Measurements from ENCODE around the gene SULT2B1.
"Not testable (repeated sequence)": the region's sequence is repeated elsewhere in the genome, so short reads cannot be mapped to it uniquely, and the experiment has no call there.

Gene SULT2B1

GRCh38 chr19:48529156-48529555, 22.8 kb upstream of the SULT2B1 start:
- no peak for DNase-seq (ENCODE audit: low read depth)

DNA sequence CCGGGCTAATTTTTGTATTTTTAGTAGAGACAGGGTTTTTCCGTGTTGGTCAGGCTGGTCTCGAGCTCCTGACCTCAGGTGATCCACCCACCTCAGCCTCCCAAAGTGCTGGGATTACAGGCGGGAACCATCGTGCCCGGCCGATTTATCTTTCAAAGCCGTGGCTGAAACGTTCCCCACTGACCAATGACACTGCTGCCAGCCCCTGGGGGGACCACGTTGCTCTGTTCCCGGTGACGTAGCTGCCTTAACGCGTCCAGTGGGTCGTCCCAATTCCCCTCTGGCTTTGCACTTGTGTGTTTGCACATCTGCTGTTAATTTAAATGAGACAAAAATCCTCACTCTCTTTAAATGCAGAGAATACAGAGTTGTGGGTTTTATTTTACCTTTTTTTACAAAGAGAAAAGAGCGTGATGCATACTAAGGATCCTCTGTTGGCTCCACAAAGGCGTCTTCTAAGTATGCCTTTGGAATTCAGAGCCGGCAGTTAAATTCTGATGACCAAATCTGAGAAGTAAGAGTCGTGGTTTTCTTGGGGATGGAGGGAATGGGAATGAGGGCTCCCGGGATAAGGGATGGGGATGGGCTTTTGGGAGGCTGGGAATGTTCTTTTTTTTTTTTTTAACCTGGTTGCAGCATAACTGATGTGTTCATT, 21.8 kb upstream of the SULT2B1 start:
- no peak for DNase-seq (ENCODE audit: low read depth)

DNA sequence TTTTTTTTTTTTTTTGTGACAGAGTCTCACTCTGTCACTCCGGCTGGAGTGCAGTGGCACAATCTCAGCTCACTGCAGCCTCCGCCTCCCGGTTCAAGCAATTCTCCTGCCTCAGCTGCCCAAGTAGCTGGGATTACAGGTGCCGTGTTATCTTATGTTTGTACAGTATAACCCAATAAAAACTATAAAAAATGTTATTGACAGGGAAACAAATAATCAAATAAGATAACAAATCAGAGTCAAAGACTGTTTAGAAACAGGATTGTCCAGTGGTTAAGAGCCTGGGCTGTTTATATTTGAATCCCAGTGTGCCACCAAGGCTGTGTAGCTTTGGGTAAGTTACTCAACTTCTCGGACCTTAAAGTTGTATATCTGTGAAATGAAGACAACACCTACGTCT, 21.2 kb upstream of the SULT2B1 start:
- DNase-seq (ENCODE audit: low read depth), result no peak

- DNase-seq (ENCODE audit: low read depth), result no peak
These were observed 18.2 kb upstream of the SULT2B1 start for GRCh38 chr19:48533770-48534169.

GRCh38 chr19:48537541-48537940, 14.4 kb upstream of the SULT2B1 start:
- DNase-seq (ENCODE audit: low read depth), result no peak

- not testable (repeated sequence) for DNase-seq (ENCODE audit: low read depth)
These were observed 13.9 kb upstream of the SULT2B1 start for GRCh38 chr19:48538057-48538456.

- no peak for DNase-seq (ENCODE audit: low read depth)
These were observed 12.4 kb upstream of the SULT2B1 start for GRCh38 chr19:48539503-48540096.

DNA sequence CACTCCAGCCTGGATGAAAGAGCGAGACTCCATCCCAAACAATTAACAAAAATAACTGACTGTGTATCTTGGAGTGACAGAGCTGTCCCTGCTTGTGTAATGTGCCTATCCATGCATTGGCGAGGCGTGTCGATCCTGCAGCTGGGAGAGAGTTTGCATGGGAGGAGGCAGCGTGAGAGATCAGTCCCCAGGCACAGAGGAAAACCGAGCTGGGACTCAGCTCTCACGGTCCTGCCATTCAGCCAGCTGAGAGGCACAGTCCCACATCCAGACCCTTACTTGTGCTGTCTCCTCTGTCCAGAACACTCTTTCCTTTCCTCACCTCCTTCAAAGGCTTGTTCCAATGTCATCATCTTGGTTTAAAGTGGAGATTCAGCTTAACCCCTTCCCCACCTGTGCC, 11.9 kb upstream of the SULT2B1 start:
- DNase-seq (ENCODE audit: low read depth), result no peak

DNA sequence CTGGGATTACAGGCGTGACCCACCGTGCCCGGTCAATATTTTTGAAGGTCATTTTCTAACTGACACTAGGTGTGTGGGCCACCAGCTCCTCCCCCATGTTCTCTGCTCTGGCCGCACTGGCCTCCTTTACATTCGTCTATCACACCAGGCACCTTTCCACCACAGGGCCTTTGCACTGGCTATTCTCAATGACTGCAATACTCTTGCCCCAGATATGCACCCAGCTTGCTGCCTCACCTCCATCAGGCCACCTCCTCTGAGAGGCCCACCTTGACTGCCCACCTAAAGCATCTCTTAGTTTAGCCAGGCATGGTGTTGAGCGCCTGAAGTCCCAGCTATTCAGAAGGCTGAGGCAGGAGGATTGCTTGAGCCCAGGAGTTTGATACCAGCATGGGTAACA, 10.2 kb upstream of the SULT2B1 start:
- DNase-seq (ENCODE audit: low read depth), result no peak

DNA sequence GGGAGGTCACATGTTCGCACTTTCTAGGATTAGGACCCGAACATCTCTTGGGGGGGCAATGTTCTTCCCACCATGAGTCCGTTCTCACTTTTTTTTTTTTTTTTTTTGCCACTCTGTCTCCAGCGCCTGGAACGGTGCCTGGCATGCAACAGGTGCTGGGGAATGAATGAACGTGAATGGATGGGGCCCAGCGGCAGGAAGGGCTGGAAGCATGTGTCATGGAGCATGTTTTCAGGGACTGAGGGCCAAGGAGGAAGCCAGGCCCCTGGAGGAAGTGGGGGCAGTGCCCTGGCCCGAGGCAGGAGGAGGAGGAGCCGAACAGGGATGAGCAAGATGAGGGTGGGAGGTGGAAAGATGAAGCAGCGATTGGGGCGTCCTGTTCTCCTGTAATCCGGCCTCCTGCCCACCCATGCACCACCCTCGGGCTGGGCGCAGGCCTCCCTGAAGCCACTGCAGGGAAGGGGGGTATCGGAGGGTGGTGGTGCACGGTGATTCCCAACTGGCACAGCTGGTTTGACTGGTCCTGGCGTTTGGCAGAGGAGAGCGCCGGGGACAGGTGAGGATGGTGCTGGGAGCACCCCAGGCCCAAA, 8.8 kb upstream of the SULT2B1 start:
- DNase-seq (ENCODE audit: low read depth), result no peak

- no peak for DNase-seq (ENCODE audit: low read depth)
These were observed 6.9 kb upstream of the SULT2B1 start for GRCh38 chr19:48544856-48545750.

DNA sequence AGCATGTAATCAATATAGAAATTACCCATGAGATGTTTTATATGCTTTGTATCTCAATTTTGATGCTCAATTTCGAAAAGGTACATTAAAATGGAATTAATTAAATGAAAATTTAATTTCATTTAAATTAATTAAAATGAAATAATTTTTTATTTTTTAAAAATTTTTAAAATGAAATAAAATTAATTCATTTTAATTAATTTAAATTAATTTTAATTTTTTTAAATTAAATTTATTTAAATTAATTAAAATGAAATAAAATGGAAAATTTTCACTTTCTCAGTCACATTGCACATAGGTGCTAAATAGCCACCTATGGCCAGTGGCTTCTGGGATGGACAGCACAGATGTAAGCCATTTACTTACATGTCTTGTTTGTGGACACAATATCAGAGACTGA, 4.2 kb upstream of the SULT2B1 start:
- DNase-seq (ENCODE audit: low read depth), result no peak

GRCh38 chr19:48548253-48548911, 3.6 kb upstream of the SULT2B1 start:
- DNase-seq (ENCODE audit: low read depth), result no peak

- DNase-seq (ENCODE audit: low read depth), result no peak
These were observed 2.6 kb upstream of the SULT2B1 start for GRCh38 chr19:48549380-48549779.

- no peak for DNase-seq (ENCODE audit: low read depth)
These were observed 692 bp downstream of the SULT2B1 start for GRCh38 chr19:48552406-48553322.

- no peak for DNase-seq (ENCODE audit: low read depth)
These were observed 1.9 kb downstream of the SULT2B1 start for GRCh38 chr19:48553676-48554384.

DNA sequence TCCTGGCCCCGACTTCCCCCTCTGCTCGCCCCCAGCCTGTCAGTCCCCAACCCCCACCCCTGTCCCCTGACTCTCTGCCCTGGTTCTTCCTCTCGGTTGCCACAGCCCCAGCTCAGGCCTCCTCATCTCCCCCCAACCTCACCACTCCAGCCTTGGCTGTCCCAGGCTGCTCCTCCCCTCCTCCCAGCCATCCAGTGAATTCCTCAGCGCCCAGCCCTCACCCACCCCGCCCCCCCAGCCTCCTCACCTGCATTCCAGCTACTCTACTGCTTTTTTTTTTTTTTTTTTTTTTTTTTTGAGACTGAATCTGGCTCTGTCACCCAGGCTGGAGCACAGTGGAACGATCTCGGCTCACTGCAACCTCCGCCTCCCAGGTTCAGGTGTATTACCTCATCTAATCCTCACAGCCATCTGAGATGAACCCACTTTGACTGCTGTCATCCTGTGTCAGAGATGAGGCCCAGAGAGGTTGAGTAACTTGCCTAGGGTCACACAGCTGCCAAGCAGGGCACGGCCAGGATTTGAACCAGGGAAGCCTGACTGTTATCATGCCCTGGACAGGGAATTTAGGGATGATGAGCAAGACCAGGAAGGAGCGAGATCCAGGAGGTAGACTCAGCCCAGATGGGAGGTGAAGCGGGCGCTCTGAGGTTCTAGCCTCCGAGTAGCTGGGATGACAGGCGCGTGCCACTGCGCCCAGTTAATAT, 2.6 kb downstream of the SULT2B1 start:
- no peak for DNase-seq (ENCODE audit: low read depth)

DNA sequence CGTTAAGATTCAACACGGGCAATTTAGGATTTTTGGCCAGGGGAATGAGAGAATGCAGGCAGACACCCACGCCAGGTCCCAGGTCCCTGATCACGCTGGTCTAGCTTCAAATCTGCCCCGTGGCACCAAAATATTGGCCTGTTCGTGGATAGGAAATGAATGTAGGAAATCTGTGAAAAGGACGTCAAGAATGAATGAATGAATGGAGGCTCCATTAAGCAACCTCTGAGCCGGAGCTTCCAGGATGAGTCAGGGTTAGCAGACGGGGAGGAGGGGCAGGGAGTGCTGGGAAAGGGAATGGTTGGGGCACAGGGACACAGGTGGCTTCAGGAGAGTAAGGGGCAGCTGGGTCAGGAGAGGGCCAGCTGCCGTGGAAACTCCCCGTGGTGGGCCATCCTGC, 4.2 kb downstream of the SULT2B1 start:
- DNase-seq (ENCODE audit: low read depth), result no peak

GRCh38 chr19:48556825-48557224, 4.9 kb downstream of the SULT2B1 start:
- no peak for DNase-seq (ENCODE audit: low read depth)
